ENCODE measurements around the gene SLC38A6.
"Not testable (repeated sequence)": the region's sequence is repeated elsewhere in the genome, so short reads cannot be mapped to it uniquely, and the experiment has no call there.

SLC38A6 gene

GRCh38 chr14:61051051-61051450 is 70.0 kb downstream of the SLC38A6 start:
- DNase-seq (ENCODE audit: low read depth in 2 of 2) = no peak

GRCh38 chr14:61051621-61052020 is 70.6 kb downstream of the SLC38A6 start:
- no peak for DNase-seq (ENCODE audit: low read depth in 2 of 2)

GRCh38 chr14:61063461-61063860 is 82.4 kb downstream of the SLC38A6 start:
- DNase-seq (ENCODE audit: low read depth in 2 of 2) = no peak

GRCh38 chr14:61064210-61064609 is 83.2 kb downstream of the SLC38A6 start:
- no peak for DNase-seq (ENCODE audit: low read depth in 2 of 2)

GRCh38 chr14:61064856-61065255 is 83.8 kb downstream of the SLC38A6 start:
- no peak for DNase-seq (ENCODE audit: low read depth in 2 of 2)

GRCh38 chr14:61065656-61066055 is 84.6 kb downstream of the SLC38A6 start:
- DNase-seq (ENCODE audit: low read depth in 2 of 2) = no peak

GRCh38 chr14:61072442-61072841 is 91.4 kb downstream of the SLC38A6 start:
- DNase-seq (ENCODE audit: low read depth in 2 of 2) = not testable (repeated sequence)

- DNase-seq (ENCODE audit: low read depth in 2 of 2) = no peak
These were observed 93.8 kb downstream of the SLC38A6 start for GRCh38 chr14:61074852-61075251.

GRCh38 chr14:61076556-61076955 is 95.5 kb downstream of the SLC38A6 start:
- no peak for DNase-seq (ENCODE audit: low read depth in 2 of 2)

- no peak for DNase-seq (ENCODE audit: low read depth in 2 of 2)
These were observed 96.4 kb downstream of the SLC38A6 start for GRCh38 chr14:61077437-61077836.

- no peak for DNase-seq (ENCODE audit: low read depth in 2 of 2)
These were observed 97.1 kb downstream of the SLC38A6 start for GRCh38 chr14:61077951-61078720.

- DNase-seq (ENCODE audit: low read depth in 2 of 2) = no peak
These were observed 99.6 kb downstream of the SLC38A6 start for GRCh38 chr14:61080591-61081010.

GRCh38 chr14:61088081-61088480 is 107.0 kb downstream of the SLC38A6 start:
- DNase-seq (ENCODE audit: low read depth in 2 of 2) = no peak

GRCh38 chr14:61089126-61089750 is 108.2 kb downstream of the SLC38A6 start:
- DNase-seq (ENCODE audit: low read depth in 2 of 2) = no peak

- DNase-seq (ENCODE audit: low read depth in 2 of 2) = no peak
These were observed 109.6 kb downstream of the SLC38A6 start for GRCh38 chr14:61090432-61091216.

- no peak for DNase-seq (ENCODE audit: low read depth in 2 of 2)
These were observed 110.7 kb downstream of the SLC38A6 start for GRCh38 chr14:61091657-61092273.

- not testable (repeated sequence) for DNase-seq (ENCODE audit: low read depth in 2 of 2)
These were observed 117.1 kb downstream of the SLC38A6 start for GRCh38 chr14:61098096-61098495.

GRCh38 chr14:61098721-61099120 is 117.7 kb downstream of the SLC38A6 start:
- no peak for DNase-seq (ENCODE audit: low read depth in 2 of 2)

- no peak for DNase-seq (ENCODE audit: low read depth in 2 of 2)
These were observed 118.3 kb downstream of the SLC38A6 start for GRCh38 chr14:61099216-61099835.

GRCh38 chr14:61101803-61102548 is 120.9 kb downstream of the SLC38A6 start:
- DNase-seq (ENCODE audit: low read depth in 2 of 2) = no peak
